Measurements from ENCODE around the gene SKOR2.

GRCh38 chr18:47203626-47204464, 47.6 kb downstream of the SKOR2 start:
- TF ChIP-seq CTCF (conservative IDR thresholded peaks at IDR 0.05) = no peak
- TF ChIP-seq EZH2 (IDR thresholded peaks at IDR 0.05; ENCODE audit: low read depth) = no peak

Data from PC-9 (cell line).